ENCODE measurements around the gene MMP11. TPM values are rescaled to one million over a fixed set of nuclear protein-coding genes. Genes with fewer than 3 reads are reported as not detected.
A peak's percentile ranks its signal among the peaks of the same experiment; 100 is the strongest.

MMP11 gene
- total and polyA plus RNA-seq, 2 of the 13 experiments (the other 11 are each of a cell fraction or from before 2014, with no cell fraction given): 8.9 to 28.6 TPM

DNA sequence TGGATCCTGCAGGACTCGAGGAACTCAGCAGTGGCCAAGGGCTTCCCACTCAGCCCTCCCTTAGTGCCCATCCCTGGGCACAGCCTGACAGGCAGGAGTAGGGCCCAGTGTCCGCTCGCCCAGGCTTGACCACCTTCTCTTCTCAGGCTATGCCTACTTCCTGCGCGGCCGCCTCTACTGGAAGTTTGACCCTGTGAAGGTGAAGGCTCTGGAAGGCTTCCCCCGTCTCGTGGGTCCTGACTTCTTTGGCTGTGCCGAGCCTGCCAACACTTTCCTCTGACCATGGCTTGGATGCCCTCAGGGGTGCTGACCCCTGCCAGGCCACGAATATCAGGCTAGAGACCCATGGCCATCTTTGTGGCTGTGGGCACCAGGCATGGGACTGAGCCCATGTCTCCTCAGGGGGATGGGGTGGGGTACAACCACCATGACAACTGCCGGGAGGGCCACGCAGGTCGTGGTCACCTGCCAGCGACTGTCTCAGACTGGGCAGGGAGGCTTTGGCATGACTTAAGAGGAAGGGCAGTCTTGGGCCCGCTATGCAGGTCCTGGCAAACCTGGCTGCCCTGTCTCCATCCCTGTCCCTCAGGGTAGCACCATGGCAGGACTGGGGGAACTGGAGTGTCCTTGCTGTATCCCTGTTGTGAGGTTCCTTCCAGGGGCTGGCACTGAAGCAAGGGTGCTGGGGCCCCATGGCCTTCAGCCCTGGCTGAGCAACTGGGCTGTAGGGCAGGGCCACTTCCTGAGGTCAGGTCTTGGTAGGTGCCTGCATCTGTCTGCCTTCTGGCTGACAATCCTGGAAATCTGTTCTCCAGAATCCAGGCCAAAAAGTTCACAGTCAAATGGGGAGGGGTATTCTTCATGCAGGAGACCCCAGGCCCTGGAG is 10.9 kb downstream of the MMP11 start (continued):
- TF ChIP-seq, protein P1, sequence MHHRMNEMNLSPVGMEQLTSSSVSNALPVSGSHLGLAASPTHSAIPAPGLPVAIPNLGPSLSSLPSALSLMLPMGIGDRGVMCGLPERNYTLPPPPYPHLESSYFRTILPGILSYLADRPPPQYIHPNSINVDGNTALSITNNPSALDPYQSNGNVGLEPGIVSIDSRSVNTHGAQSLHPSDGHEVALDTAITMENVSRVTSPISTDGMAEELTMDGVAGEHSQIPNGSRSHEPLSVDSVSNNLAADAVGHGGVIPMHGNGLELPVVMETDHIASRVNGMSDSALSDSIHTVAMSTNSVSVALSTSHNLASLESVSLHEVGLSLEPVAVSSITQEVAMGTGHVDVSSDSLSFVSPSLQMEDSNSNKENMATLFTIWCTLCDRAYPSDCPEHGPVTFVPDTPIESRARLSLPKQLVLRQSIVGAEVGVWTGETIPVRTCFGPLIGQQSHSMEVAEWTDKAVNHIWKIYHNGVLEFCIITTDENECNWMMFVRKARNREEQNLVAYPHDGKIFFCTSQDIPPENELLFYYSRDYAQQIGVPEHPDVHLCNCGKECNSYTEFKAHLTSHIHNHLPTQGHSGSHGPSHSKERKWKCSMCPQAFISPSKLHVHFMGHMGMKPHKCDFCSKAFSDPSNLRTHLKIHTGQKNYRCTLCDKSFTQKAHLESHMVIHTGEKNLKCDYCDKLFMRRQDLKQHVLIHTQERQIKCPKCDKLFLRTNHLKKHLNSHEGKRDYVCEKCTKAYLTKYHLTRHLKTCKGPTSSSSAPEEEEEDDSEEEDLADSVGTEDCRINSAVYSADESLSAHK (CRISPR knock-in tag; IDR thresholded peaks at IDR 0.05; ENCODE audit: borderline replicate concordance): no peak
- TF ChIP-seq PLRG1 (conservative IDR thresholded peaks at IDR 0.05) (no peak), HNRNPL (IDR thresholded peaks at IDR 0.05; ENCODE audit: low read depth, low read length) (0 out of 2 replicates have a peak, but pooled peaks have one; percentile 30), TBX3 (IDR thresholded peaks at IDR 0.05; ENCODE audit: borderline replicate concordance) (no peak), MZF1 (CRISPR knock-in tag; IDR thresholded peaks at IDR 0.05; ENCODE audit: borderline replicate concordance) (no peak), ZNF670 (CRISPR knock-in tag; IDR thresholded peaks at IDR 0.05; ENCODE audit: borderline replicate concordance) (0 out of 2 replicates have a peak, but pooled peaks have one; percentile 30), NR2F6 (IDR thresholded peaks at IDR 0.05) (peak; percentile 8; the same call in 1 of the 2 replicates), NR2F6 (CRISPR knock-in tag; IDR thresholded peaks at IDR 0.05) (no peak), RAD51 (IDR thresholded peaks at IDR 0.05; ENCODE audit: borderline replicate concordance) (no peak), ATAD3A (CRISPR knock-in tag; IDR thresholded peaks at IDR 0.05) (no peak), RBFOX2 (IDR thresholded peaks at IDR 0.05; ENCODE audit: low read depth, low read length) (0 out of 2 replicates have a peak, but pooled peaks have one; percentile 12), HMG20B (CRISPR knock-in tag; conservative IDR thresholded peaks at IDR 0.05) (no peak), FOXK1 (CRISPR knock-in tag; IDR thresholded peaks at IDR 0.05; ENCODE audit: borderline replicate concordance, low read depth) (no peak), RARA (CRISPR knock-in tag; IDR thresholded peaks at IDR 0.05) (peak; percentile 40; the same call in 1 of the 2 replicates), NFIB (CRISPR knock-in tag; IDR thresholded peaks at IDR 0.05; ENCODE audit: borderline replicate concordance) (no peak), HNF4A (CRISPR knock-in tag; IDR thresholded peaks at IDR 0.05) (peak; percentile 19; the same call in 1 of the 2 replicates)
- TF ChIP-seq, protein P2, sequence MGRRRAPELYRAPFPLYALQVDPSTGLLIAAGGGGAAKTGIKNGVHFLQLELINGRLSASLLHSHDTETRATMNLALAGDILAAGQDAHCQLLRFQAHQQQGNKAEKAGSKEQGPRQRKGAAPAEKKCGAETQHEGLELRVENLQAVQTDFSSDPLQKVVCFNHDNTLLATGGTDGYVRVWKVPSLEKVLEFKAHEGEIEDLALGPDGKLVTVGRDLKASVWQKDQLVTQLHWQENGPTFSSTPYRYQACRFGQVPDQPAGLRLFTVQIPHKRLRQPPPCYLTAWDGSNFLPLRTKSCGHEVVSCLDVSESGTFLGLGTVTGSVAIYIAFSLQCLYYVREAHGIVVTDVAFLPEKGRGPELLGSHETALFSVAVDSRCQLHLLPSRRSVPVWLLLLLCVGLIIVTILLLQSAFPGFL (CRISPR knock-in tag; IDR thresholded peaks at IDR 0.05): no peak
- TF ChIP-seq, protein P3, sequence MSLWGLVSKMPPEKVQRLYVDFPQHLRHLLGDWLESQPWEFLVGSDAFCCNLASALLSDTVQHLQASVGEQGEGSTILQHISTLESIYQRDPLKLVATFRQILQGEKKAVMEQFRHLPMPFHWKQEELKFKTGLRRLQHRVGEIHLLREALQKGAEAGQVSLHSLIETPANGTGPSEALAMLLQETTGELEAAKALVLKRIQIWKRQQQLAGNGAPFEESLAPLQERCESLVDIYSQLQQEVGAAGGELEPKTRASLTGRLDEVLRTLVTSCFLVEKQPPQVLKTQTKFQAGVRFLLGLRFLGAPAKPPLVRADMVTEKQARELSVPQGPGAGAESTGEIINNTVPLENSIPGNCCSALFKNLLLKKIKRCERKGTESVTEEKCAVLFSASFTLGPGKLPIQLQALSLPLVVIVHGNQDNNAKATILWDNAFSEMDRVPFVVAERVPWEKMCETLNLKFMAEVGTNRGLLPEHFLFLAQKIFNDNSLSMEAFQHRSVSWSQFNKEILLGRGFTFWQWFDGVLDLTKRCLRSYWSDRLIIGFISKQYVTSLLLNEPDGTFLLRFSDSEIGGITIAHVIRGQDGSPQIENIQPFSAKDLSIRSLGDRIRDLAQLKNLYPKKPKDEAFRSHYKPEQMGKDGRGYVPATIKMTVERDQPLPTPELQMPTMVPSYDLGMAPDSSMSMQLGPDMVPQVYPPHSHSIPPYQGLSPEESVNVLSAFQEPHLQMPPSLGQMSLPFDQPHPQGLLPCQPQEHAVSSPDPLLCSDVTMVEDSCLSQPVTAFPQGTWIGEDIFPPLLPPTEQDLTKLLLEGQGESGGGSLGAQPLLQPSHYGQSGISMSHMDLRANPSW (CRISPR knock-in tag; IDR thresholded peaks at IDR 0.05; ENCODE audit: borderline replicate concordance): no peak
